Left kidney (tissue), 2 donors: ENCODE data around the gene SLC35G3. TPM values are rescaled to one million over a fixed set of nuclear protein-coding genes. Genes with fewer than 3 reads are reported as not detected.
"Not testable (repeated sequence)": the region's sequence is repeated elsewhere in the genome, so short reads cannot be mapped to it uniquely, and the experiment has no call there.

Experiments
- DNase-seq: peaks from one replicate; pipeline ENCODE4 v3.0.0-alpha.2; 2013
- polyA plus RNA-seq: library from polyadenylated mRNA; unstranded; fragments of 120-200 nt; gene quantifications from one replicate; pipeline ENCODE4 v1.2.1, GENCODE V29; 2013; ENCODE audit not compliant: insufficient read length

SLC35G3 gene
- polyA plus RNA-seq, 1 donor: not detected

GRCh38 chr17:35212668-35213067 is 18.5 kb upstream of the SLC35G3 start:
- DNase-seq: no peak

DNA sequence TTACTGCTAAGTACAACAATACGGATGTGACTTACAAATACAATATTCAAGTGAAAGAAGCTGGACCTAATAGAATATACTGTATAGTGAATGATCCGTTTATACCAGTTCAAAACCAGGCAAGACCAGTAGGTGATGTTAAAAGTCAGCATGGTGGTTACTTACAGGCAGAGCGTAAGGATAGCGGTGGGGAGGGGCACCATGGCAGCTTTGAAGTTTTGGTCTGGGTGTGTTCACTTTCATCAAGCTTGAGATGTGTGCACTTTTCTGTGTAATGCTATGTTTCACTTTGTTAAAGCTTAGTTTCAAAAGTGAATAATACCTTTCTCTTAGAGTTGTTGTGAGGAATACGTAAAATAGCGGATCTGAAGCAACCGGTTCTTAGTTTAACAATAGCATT is 16.5 kb upstream of the SLC35G3 start:
- DNase-seq: no peak

GRCh38 chr17:35202582-35202981 is 8.4 kb upstream of the SLC35G3 start:
- not testable (repeated sequence) for DNase-seq

DNA sequence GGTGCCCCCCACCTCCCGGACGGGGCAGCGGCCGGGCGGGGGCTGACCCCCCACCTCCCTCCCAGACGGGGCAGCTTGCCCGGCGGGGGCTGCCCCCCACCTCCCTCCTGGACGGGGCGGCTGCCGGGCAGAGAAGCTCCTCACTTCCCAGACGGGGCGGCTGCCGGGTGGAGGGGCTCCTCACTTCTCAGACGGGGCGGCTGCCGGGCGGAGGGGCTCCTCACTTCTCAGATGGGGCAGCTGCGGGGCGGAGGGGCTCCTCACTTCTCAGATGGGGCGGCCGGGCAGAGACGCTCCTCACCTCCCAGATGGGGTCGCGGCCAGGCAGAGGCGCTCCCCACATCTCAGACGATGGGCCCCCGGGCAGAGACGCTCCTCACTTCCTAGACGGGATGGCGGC is 869 bp upstream of the SLC35G3 start:
- not testable (repeated sequence) for DNase-seq

GRCh38 chr17:35192708-35193107 is 1.5 kb downstream of the SLC35G3 start:
- DNase-seq: no peak

DNA sequence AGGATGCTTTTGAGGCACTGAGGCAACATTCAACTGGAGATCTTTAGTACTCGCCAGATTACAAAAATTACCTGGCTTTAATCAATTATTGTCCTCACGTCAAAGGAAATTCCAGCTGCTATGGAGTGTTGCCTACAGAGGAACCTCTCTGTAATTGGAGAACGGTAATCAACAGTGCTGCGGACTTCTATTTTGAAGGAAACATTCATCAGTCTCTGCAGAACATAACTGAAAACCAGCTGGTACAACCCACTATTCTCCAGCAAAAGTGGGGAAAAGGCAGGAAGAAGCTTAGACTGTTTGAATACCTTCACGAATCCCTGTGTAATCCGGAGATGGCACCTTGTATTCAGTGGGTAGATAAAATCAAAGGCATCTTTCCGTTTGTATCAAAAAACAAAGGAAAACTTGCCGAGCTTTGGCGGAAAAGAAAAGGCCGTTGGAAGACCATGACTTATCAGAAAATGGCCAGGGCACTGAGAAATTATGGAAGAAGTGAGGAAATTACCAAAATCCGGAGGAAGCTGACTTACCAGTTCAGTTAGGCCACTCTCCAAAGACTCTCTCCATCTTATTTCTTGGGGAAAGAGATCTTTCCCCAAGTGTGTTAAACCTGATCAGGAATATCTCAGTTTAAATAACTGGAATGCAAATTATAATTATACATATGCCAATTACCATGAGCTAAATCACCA is 3.0 kb downstream of the SLC35G3 start:
- DNase-seq: no peak

DNA sequence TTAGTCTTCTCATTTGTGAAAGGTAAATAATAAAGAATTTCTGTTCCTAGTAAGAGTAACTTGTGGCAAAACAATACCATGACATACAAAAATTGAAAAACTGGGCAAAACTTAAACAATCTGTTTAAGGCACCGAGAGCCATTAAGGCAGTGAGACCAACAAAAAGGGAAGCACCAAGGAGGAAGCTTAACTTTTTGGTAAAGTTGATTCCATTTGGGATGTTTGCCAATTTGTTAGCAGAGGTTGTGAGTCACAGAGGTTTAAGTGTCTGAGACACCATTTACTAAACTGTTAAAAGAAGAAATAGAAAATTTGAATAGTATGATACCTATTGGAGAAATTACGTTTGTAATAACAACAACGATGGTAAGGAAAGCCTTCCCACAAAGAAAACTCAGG is 4.9 kb downstream of the SLC35G3 start:
- DNase-seq: no peak

DNA sequence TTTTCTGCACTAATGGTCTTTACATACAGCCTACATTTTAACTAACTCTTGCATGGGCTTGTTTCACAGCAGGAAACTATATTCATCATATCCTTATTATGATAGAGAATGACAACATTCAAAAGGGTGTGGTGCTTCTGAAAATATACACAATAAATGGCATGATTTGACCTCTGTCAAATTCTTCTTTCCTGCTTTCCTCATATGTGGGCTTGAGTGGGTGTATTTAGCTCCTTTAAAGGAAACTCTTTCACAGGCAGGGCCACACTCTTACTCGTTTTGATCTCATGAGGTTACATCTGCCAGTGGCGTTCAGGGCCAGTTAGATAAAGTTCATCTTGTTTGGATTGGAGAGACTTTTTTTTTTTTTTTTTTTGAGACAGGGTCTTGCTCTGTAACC is 6.1 kb downstream of the SLC35G3 start:
- DNase-seq: no peak

DNA sequence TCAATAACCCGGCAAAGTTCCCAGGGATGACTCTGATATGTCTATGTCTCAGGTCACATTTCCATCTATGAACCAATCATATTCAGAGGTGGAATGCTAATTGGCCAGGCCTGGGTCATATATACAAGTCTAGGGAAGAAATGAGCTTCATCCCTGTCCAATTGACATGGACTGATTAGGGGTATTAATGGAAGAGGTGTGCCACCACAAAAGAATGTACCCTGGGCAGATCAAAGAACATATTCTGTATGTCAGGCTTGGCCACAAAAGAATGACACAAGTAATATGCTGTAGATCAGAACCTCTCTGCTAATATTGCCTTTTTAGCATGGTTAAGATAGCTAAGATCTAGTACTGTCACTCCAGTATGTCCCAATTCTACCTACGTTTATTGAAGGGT is 6.7 kb downstream of the SLC35G3 start:
- DNase-seq: no peak

- no peak for DNase-seq
These were observed 8.3 kb downstream of the SLC35G3 start for GRCh38 chr17:35185849-35186248.

- no peak for DNase-seq
These were observed 9.9 kb downstream of the SLC35G3 start for GRCh38 chr17:35184274-35184673.

- DNase-seq: no peak
These were observed 10.9 kb downstream of the SLC35G3 start for GRCh38 chr17:35183332-35183731.

DNA sequence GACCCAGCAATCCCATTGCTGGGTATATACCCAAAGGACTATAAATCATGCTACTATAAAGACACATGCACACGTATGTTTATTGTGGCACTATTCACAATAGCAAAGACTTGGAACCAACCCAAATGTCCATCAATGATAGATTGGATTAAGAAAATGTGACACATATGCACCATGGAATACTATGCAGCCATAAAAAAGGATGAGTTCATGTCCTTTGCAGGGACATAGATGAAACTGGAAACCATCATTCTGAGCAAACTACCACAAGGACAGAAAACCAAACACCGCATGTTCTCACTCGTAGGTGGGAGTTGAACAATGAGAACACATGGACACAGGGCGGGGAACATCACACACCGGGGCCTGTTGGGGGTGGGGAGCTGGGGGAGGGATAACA is 14.8 kb downstream of the SLC35G3 start:
- DNase-seq: not testable (repeated sequence)

GRCh38 chr17:35176897-35177296 is 17.3 kb downstream of the SLC35G3 start:
- DNase-seq: no peak

- no peak for DNase-seq
These were observed 18.4 kb downstream of the SLC35G3 start for GRCh38 chr17:35175638-35176415.

- no peak for DNase-seq
These were observed 19.3 kb downstream of the SLC35G3 start for GRCh38 chr17:35174835-35175334.

- DNase-seq: not testable (repeated sequence)
These were observed 21.9 kb downstream of the SLC35G3 start for GRCh38 chr17:35172321-35172720.

- DNase-seq: no peak
These were observed 22.4 kb downstream of the SLC35G3 start for GRCh38 chr17:35171834-35172233.

GRCh38 chr17:35170968-35171771 is 23.0 kb downstream of the SLC35G3 start:
- DNase-seq: peak; percentile 14

DNA sequence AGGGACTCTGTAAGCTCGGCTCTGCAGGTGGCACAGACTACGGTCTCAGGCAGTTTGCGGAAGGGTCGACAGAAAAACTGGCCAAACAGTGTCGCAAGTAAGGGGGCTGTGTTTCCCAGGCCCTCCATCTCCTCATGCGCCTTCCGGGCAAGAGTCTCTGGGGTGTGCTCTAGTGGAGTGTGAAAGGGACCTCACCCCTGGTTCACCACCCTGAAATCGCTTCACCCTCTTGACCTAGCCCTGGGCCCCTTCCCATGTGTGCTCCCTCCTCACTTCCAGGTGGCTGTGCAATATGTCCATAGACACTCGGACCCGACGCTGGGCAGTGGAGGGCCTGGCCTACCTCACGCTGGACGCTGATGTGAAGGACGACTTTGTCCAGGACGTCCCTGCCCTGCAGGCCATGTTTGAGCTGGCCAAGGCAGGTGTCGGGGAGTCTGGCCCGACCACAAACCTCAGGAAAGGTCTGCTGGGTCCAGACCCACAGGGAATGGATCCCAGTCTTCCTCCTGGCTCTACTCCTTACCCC is 24.3 kb downstream of the SLC35G3 start:
- DNase-seq: no peak

DNA sequence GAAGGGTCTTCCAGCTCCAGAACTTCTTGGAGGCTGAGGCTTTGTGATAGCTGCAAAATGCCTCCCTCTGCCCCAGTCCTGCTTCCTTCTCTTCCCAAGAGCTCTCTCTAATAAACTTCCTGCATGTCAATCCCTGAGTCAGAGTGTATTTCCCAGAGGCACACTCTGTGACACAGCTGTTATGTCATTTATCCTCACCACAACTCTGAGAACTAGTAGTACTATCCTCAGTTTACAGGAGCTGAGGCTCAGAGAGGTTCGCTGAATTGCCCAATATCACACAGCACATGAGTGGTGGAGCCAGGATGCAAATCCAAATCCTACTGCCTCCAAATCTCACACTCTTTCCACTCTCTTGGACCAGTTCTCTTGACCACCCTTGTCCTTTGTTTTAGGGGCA is 26.5 kb downstream of the SLC35G3 start:
- no peak for DNase-seq

DNA sequence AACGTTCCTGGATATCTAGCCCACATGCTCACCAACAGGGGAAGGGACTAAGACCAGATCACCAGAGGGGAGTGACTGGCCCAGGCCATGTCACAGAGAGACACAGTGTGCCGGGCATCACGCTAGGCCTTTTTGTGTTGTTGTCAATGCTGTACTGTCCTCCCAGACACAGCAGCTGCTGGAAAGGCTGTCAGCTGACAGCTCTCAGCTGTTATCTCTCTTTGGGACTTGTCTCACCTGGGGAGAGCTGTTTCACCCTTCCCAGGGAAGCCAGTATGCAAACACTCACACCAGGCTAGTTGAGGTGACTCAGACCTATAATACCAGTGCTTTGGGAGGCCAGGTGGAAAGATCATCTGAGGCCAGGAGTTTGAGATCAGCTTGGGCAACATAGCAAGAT is 27.1 kb downstream of the SLC35G3 start:
- no peak for DNase-seq
